H1 (cell line): ENCODE results near the gene FERMT2. TPM values are rescaled to one million over a fixed set of nuclear protein-coding genes. Genes with fewer than 3 reads are reported as not detected.

ENCODE experiments used
- ATF2 ChIP-seq: IDR thresholded peaks from 2 replicates; pipeline ENCODE4 v1.6.1; 2012; ENCODE audit warnings: low read length, inconsistent platforms
- CHD1 ChIP-seq: IDR thresholded peaks from 2 replicates; pipeline ENCODE4 v1.6.1; 2012; ENCODE audit warnings: low read depth, low read length, improper control_type of control experiment
- E2F6 ChIP-seq: IDR thresholded peaks from 2 replicates; pipeline ENCODE4 v1.6.1; 2012; ENCODE audit warnings: inconsistent platforms
- HDAC2 ChIP-seq, 2 experiments: fragments of 300-600 bp in 1 of 2; sonication (generic) in 1 of 2; IDR thresholded peaks; 2 replicates each; pipeline ENCODE4 v1.6.1; 2011 to 2012; ENCODE audit warnings: low read depth in 2 of 2, low read length in 2 of 2, mild to moderate bottlenecking in 2 of 2, moderate library complexity in 2 of 2, borderline replicate concordance in 1 of 2, inconsistent platforms in 1 of 2
- PHF8 ChIP-seq: fragments of 200-600 bp; sonication (generic); conservative IDR thresholded peaks from 2 replicates; pipeline ENCODE4 v1.7.1; 2012; ENCODE audit warnings: low read depth, mild to moderate bottlenecking, inconsistent platforms, low read length, moderate library complexity
- POLR2A ChIP-seq, 2 experiments: IDR thresholded peaks; 1 replicate in 1 of 2; 2 replicates in 1 of 2; pipeline ENCODE4 v1.6.1; 2011; ENCODE audit warnings: low read depth in 2 of 2, low read length in 2 of 2, mild to moderate bottlenecking in 2 of 2; ENCODE audit errors: control extremely low read depth in 1 of 2
- POLR2AphosphoS5 ChIP-seq: IDR thresholded peaks from 2 replicates; pipeline ENCODE4 v1.6.1; 2011; ENCODE audit warnings: low read depth, low read length
- RBBP5 ChIP-seq: IDR thresholded peaks from 2 replicates; pipeline ENCODE4 v1.7.1; 2012; ENCODE audit warnings: low read depth, mild to moderate bottlenecking, inconsistent platforms, low read length, moderate library complexity, borderline replicate concordance
- RFX5 ChIP-seq: IDR thresholded peaks from 2 replicates; pipeline ENCODE4 v1.6.1; 2011; ENCODE audit warnings: low read depth, low read length, improper control_type of control experiment, borderline replicate concordance
- SIN3A ChIP-seq, 2 experiments: IDR thresholded peaks in 1 of 2; conservative IDR thresholded peaks in 1 of 2; 2 replicates each; pipeline ENCODE4 v1.6.1; 2011 to 2012; ENCODE audit warnings: low read length in 2 of 2, improper control_type of control experiment in 1 of 2, low read depth in 1 of 2, mild to moderate bottlenecking in 1 of 2
- SRF ChIP-seq: IDR thresholded peaks from 2 replicates; pipeline ENCODE4 v1.6.1; 2011; ENCODE audit warnings: mild to moderate bottlenecking, low read depth, low read length, moderate library complexity
- TAF7 ChIP-seq: optimal IDR thresholded peaks from 2 replicates; pipeline ENCODE3; 2011; ENCODE audit warnings: low read depth, mild to moderate bottlenecking, inconsistent platforms, low read length, moderate library complexity, borderline replicate concordance
- TCF12 ChIP-seq: IDR thresholded peaks from 2 replicates; pipeline ENCODE4 v1.6.1; 2011; ENCODE audit warnings: low read depth, mild to moderate bottlenecking, low read length
- TEAD4 ChIP-seq: IDR thresholded peaks from 2 replicates; pipeline ENCODE4 v1.6.1; 2012; ENCODE audit warnings: low read depth, low read length, inconsistent platforms, mixed read lengths
- ZNF274 ChIP-seq: IDR thresholded peaks from 2 replicates; pipeline ENCODE4 v1.7.0; 2012; ENCODE audit warnings: low read length, borderline replicate concordance; ENCODE audit errors: extremely low read depth
- polyA plus RNA-seq, 7 experiments: library from polyadenylated mRNA; depleted of rRNA in 3 of 7; stranded (reverse) in 5 of 7; unstranded in 2 of 7; fragments of >200 nt in 5 of 7; fragments of 200-250 nt in 2 of 7; gene quantifications; 1 replicate in 5 of 7; 2 replicates in 1 of 7; 4 replicates in 1 of 7; pipeline versions ENCODE4 v1.2.1 to v1.2.3, GENCODE V29; 2011 to 2013; ENCODE audit warnings: missing spikeins in 2 of 7, mixed read lengths in 2 of 7
- total RNA-seq: library from RNA; stranded (reverse); fragmentation: NEBNext Ultra II Directional; extraction: Animal tissue kit (Norgen Biotek cat#: 25700); gene quantifications from 2 replicates; pipeline ENCODE4 v1.2.1, GENCODE V29; 2021

Gene FERMT2
- total and polyA plus RNA-seq, 2 of the 8 experiments (the other 6 are each of a cell fraction or from before 2014, with no cell fraction given): 53.3 to 142 TPM

DNA sequence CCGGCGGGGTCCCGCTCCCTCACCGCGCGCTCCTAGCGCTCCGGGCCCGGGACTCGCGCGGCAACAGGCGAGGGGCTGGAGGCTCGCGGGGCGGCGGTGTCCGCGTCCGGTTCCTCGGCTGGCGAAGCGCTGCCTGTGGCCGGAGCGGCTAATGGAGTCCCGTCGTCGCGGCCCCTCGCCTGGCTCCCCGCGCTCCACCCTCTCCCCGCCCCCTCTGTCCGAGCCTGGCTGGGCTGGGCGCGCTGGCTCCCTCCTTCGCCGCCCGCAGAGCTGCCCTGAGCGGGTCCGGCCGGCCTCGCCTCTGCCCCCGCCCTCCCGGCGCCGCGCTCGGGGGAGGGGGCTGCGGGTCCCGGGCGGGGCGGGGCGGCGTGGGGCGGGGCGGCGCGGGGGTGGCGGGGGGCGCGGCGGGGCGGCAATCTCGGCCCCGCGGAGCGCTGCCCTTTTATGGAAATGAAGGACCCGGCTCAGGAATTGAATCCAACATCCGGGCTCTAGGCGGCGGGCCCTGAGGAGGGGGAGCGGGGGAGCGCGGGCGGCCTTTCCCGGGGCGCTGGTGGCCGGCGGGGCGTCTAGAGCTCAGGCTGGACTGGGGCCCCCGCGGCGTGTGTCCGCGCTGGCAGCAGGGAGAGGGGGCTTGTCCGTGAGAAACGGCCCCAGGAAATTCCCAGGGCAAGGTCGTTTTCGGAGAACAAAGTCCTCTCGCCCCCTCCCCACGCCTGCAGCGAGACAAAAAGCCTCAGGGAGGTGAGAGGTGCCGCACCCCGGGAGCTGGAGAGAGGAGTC lies at the start of gene FERMT2 (continued):
- TF ChIP-seq POLR2AphosphoS5 (peak; percentile 57; the same call in 1 of the 2 replicates), ATF2 (no peak), E2F6 (no peak), TEAD4 (no peak), TAF7 (peak; percentile 67), ZNF274 (no peak), SIN3A (conservative IDR thresholded peaks at IDR 0.05 in 1 of 2, IDR thresholded peaks at IDR 0.05 in 1 of 2; ENCODE audit: low read depth in 1 of 2, low read length in 2 of 2) (0 out of 4 replicates have a peak, but pooled peaks of 1 of the 2 experiments have one; percentile 4), CHD1 (no peak), PHF8 (peak; percentile 82), POLR2A (IDR thresholded peaks at IDR 0.05; ENCODE audit: control extremely low read depth in 1 of 2, low read depth in 2 of 2, low read length in 2 of 2) (peak; percentile 23 to 49; a peak in 1 of 3 replicates), RFX5 (no peak), SRF (peak; percentile 88), HDAC2 (IDR thresholded peaks at IDR 0.05; ENCODE audit: borderline replicate concordance in 1 of 2, low read depth in 2 of 2, low read length in 2 of 2) (0 out of 4 replicates have a peak, but pooled peaks of 1 of the 2 experiments have one; percentile 26), TCF12 (no peak), RBBP5 (peak; percentile 68; the same call in 1 of the 2 replicates)
